IPS-15b (cell line): ENCODE results near the gene ECSIT.
"Not testable (repeated sequence)": the region's sequence is repeated elsewhere in the genome, so short reads cannot be mapped to it uniquely, and the experiment has no call there.

Source experiments
- H3K27me3 ChIP-seq: one replicate; pipeline ENCODE4 v1.6.1; 2013; ENCODE audit warnings: low read length; ENCODE audit not compliant: control insufficient read depth, insufficient read depth
- H3K36me3 ChIP-seq: one replicate; pipeline ENCODE4 v1.6.1; 2013; ENCODE audit warnings: low read length; ENCODE audit not compliant: control insufficient read depth, insufficient read depth
- H3K4me1 ChIP-seq: one replicate; pipeline ENCODE4 v1.6.1; 2013; ENCODE audit warnings: mild to moderate bottlenecking, low read length; ENCODE audit not compliant: control insufficient read depth, insufficient read depth
- H3K4me3 ChIP-seq: one replicate; pipeline ENCODE4 v1.5.1; 2013; ENCODE audit warnings: low read depth, low read length
- H3K9ac ChIP-seq: one replicate; pipeline ENCODE4 v1.6.1; 2013; ENCODE audit warnings: low read depth, mild to moderate bottlenecking, low read length
- H3K9me3 ChIP-seq: one replicate; pipeline ENCODE4 v1.6.1; 2013; ENCODE audit warnings: mild to moderate bottlenecking, low read length; ENCODE audit not compliant: control insufficient read depth, insufficient read depth

ECSIT gene, protein sequence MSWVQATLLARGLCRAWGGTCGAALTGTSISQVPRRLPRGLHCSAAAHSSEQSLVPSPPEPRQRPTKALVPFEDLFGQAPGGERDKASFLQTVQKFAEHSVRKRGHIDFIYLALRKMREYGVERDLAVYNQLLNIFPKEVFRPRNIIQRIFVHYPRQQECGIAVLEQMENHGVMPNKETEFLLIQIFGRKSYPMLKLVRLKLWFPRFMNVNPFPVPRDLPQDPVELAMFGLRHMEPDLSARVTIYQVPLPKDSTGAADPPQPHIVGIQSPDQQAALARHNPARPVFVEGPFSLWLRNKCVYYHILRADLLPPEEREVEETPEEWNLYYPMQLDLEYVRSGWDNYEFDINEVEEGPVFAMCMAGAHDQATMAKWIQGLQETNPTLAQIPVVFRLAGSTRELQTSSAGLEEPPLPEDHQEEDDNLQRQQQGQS

DNA sequence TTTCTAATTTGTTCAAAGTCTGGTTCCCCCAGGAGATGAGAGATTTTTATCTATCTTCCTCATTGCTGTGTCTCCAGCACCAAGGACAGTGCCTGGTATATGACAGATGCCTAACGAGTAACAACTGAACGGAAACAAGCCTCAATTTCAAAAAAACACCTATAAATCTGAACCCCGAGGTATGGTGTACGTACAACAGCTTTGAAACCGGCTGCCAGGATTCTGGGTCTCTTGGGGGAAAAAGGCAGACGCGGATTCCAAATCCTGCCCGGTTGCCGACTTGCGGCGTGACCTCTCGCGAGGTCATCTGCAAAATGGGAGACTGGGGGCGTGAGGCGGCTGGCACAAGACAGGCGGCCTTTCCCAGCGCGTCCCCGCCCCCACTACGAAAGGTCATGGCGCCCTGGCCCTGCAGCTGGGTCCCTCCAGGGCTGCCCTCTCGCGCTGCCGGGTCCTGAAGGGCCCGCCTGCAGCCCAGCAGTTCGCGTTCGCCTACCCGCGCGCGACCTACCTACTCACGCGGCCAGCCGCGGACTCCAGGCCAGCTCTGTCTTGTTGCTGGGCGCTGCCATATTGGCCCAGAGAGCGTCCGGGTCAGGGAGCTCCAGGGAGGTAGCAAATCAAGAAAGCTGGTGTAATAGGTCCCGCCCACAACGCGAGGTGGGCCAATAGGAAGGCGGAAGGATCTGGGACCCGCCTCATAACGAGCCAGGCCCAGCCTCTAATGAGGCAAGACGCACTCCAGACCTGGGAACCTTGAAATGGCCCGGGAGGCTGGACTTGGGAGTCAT is at the start of gene ECSIT:
ECSIT (minus strand) TSS at position 584 of the 791 bp plus-strand sequence. CDS start 9,964 bp downstream, outside the sequence.
- Histone ChIP-seq H3K4me1 (no peaks in the 10 kb centered on the region), H3K4me3 (peak within 1 kb of the TSS; percentile 75), H3K9ac (peak within 1 kb of the TSS; percentile 84), H3K36me3 (no peaks in the 10 kb centered on the region), H3K9me3 (no peaks in the 10 kb centered on the region), H3K27me3 (no peaks in the 10 kb centered on the region)

DNA sequence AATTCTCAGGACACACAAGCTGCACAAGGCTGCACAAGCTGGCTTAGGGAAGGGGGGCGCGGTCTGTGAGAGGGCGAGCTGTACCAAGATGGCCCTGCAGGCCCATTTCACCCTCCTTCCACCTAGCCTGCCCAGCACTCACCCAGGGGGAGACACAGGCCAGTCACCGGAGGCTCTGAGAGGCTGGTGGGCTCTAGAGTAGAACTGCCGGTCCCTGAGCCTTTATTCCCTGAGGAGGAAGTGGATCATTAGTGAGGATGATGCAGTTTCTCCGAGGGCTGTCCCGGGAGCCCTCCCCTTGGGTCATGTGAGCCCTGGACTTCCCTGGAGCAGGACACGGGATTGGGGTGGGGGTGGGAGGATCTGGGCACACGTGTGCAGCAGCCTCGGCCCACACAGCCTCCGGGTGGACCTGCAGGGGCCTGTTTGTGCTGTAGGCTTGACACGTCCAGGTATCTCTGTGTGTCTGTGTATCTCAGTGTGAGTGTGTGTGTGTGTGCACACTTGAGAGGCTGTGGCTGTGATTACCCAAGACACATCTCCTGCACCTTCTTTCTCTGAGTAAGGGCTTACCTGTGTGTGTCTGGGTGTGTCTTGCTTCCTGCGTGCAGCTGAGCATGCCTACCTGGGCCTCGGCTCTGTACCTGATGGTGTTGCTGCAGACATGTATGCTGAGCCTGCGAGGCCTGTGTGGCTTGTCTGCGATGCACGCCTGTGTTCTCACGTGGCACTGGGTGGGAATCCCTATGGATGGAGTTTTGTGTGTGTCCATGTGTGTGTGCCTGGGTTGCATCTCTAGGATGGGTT is 48.7 kb upstream of the ECSIT start, which contains the start of gene ACP5:
ACP5 (minus strand) TSS at position 195 of the 807 bp plus-strand sequence. CDS start 328 bp downstream, outside the sequence.
- Histone ChIP-seq H3K4me3 (peak within 1 kb of the TSS; percentile 74), H3K36me3 (no peaks in the 10 kb centered on the region), H3K9ac (peak within 1 kb of the TSS; percentile 65), H3K9me3 (no peaks in the 10 kb centered on the region), H3K4me1 (peaks cover 4% of the 10 kb centered on the region), H3K27me3 (no peaks in the 10 kb centered on the region)

DNA sequence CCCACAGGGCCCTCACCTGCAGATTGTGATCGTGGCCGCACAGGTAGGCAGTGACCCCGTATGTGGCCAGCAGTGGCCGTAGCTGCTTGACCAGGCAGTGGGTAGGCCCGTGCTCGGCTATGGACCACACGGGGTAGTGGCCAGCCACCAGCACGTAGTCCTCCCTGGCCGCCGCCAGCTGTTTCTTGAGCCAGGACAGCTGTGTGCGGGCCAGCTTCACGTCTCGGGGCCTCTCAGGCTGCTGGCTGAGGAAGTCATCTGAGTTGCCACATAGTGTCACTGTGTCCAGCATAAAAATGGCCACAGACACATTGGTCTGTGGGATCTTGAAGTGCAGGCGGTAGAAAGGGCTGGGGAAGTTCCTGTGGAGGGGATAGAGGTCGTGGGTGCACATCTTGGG is 47.3 kb upstream of the ECSIT start:
- Histone ChIP-seq H3K9ac (no peak overlapping the region), H3K4me1 (peaks cover 4% of the 10 kb centered on the region), H3K4me3 (no peak overlapping the region), H3K9me3 (no peaks in the 10 kb centered on the region), H3K27me3 (no peaks in the 10 kb centered on the region), H3K36me3 (no peaks in the 10 kb centered on the region)

DNA sequence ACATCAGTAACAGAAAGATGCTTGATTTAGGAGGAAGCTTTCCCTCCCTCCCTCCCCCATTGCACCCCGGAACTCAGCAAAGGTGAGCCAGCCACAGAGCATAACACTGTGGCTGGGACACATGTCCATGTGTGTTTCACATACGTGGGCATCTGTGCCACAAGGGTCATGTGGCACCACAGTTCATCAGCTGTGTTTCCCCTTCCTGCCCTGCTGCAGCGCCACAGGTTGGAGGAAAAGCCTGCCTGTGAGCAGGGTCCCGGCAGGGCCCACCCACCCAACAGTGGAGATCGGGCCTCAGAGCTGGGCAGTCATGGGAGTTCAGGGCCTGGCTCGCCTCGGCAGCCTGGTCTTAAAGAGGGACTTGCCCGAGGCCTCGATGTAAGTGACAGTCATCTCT is 45.8 kb upstream of the ECSIT start:
- H3K36me3 ChIP-seq, result no peaks in the 10 kb centered on the region
- no peaks in the 10 kb centered on the region for H3K27me3 ChIP-seq
- no peak overlapping the region for H3K4me3 ChIP-seq
- H3K4me1 ChIP-seq, result peaks cover 4% of the 10 kb centered on the region
- H3K9me3 ChIP-seq, result no peaks in the 10 kb centered on the region
- no peak overlapping the region for H3K9ac ChIP-seq

DNA sequence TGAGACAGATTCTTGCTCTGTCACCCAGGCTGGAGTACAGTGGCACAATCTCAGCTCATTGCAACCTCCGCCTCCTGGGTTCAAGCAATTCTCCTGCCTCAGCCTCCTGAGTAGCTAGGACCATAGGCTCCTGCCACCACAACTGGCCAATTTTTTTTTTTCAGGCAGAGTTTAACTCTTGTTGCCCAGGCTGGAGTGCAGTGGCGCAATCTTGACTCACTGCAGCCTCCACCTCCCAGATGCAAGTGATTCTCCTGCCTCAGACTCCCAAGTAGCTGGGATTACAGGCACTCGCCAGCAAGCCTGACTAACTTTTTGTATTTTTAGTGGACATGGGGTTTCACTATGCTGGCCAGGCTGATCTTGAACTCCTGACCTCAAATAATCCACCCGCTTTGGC is 44.8 kb upstream of the ECSIT start:
- H3K9me3 ChIP-seq, H3K36me3 ChIP-seq, H3K4me3 ChIP-seq, H3K4me1 ChIP-seq, H3K27me3 ChIP-seq, H3K9ac ChIP-seq: not testable (repeated sequence)

DNA sequence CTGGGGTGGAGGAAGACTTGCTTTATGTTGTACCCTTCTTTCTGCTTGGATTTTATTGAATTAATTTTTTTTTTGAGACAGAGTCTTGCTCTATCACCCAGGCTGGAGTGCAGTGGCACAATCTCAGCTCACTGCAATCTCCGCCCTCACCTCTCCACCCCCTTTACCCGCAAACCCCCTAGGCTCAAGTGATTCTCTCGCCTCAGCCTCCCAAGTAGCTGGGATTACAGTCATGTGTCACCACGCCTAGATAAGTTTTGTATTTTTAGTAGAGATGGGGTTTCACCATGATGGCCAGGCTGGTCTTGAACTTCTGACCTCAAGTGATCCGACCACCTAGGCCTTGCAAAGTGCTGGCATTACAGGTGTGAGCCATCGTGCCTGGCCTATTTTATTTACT is 44.4 kb upstream of the ECSIT start:
- not testable (repeated sequence) for H3K27me3 ChIP-seq, H3K36me3 ChIP-seq

DNA sequence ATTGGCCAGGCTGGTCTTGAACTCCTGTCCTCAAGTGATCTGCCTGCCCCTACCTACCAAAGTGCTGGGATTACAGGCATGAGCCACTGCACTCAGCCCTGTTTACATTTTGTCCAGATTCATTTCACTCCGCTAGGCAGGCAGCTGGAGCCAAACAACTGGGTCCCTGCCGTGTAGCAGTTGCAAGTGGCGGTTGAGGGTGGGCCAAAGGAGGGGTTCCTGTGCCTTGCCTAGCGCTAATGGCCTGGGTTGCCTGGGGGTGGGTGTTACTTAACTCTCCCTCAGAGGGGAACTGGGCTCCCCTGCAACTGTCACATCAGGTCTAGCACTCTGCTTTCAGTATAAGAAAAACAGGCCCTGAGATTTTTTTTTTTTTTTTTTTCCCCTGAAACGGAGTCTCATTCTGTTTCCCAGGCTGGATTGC is 41.1 kb upstream of the ECSIT start:
- H3K27me3 ChIP-seq, result no peaks in the 10 kb centered on the region
- no peaks in the 10 kb centered on the region for H3K4me1 ChIP-seq
- H3K9me3 ChIP-seq, result no peaks in the 10 kb centered on the region
- H3K36me3 ChIP-seq, result no peaks in the 10 kb centered on the region
- no peak overlapping the region for H3K9ac ChIP-seq
- no peak overlapping the region for H3K4me3 ChIP-seq

More for the DNA sequence above, 44.4 kb upstream of the ECSIT start:
- H3K4me1 ChIP-seq, H3K9ac ChIP-seq, H3K4me3 ChIP-seq, H3K9me3 ChIP-seq: not testable (repeated sequence)

DNA sequence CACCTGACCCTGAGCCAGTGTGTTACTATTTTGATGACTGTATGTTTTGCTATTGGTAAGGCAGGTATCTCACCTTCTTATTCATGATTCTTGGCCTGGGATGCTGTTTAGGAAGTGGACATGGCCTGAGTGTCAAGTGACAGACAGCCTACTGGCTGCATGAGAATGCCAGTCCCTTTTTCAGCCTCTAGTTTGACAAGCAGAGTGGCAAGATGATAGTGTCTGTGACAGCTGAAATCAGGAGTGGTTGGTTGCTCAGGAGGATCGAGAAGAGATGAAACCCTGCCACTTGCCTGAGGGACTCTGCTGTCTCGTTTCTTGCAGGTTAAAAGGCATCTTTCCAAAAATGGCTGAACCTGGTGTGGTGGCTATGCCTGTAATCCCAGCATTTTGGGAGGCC is 37.2 kb upstream of the ECSIT start:
- no peaks in the 10 kb centered on the region for H3K4me1 ChIP-seq
- no peak overlapping the region for H3K4me3 ChIP-seq
- no peaks in the 10 kb centered on the region for H3K27me3 ChIP-seq
- no peaks in the 10 kb centered on the region for H3K9me3 ChIP-seq
- no peaks in the 10 kb centered on the region for H3K36me3 ChIP-seq
- H3K9ac ChIP-seq, result no peak overlapping the region

DNA sequence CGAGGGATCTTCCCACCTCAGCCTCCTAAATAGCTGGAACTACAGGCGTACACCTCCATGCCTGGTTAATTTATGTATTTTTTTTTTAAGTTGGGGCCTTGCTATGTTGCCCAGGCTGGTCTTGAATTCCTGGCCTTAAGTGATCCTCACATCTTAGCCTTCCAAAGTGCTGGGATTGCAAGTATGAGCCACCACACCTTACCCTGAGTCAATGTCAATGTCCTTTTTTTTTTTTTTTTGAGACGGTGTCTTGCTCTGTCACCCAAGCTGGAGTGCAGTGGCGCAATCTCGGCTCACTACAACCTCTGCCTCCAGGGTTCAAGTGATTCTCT is 36.7 kb upstream of the ECSIT start:
- H3K9me3 ChIP-seq, H3K27me3 ChIP-seq, H3K36me3 ChIP-seq, H3K9ac ChIP-seq, H3K4me1 ChIP-seq, H3K4me3 ChIP-seq: not testable (repeated sequence)

DNA sequence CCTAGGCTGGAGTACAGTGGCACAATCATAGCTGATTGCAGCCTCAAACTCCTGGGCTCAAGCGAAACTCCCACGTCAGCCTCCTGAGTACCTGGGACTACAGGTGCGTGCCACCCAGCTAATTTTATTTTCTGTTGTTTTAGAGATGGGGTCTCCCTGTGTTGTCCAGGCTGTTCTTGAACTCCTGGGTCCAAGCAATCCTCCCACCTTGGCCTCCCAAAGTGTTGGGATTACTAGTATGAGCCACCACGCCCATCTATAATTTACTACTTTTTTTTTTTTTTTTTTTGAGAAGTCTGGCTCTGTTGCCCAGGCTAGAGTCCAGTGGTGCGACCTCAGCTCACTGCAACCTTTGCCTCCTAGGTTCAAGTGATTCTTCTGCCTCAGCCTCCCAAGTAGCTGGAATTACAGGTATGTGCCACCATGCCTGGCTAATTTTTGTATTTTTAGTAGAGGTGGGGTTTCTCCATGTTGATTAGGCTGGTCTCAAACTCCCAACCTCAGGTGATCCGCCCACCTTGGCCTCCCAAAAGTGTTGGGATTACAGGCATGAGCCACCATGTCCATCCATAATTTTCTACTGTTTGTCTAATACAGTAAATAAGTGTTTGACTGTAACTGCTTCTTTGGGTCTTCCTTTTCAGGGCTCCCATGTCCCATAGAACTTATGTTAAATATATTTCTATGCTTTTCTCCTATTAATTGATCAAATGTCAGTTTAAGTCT is 35.3 kb upstream of the ECSIT start:
- H3K4me3 ChIP-seq, H3K27me3 ChIP-seq, H3K36me3 ChIP-seq, H3K9me3 ChIP-seq, H3K9ac ChIP-seq, H3K4me1 ChIP-seq: not testable (repeated sequence)

DNA sequence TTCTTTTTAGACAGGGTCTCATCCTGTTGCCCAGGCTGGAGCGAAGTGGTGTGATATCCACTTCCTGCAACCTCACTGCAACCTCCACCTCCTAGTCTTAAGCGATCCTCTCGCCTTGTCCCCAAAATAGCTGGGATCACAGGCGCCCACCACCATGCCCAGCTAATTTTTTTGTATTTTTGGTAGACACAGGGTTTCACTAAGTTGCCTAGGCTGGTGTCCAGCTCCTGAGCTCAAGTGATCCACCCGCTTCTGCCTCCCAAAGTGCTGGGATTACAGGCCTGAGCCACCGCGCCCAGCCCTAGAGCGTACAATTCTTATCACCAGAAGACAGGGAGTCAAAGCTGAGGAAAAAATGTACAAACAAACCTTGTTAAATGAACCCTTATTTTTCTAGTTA is 34.6 kb upstream of the ECSIT start:
- Histone ChIP-seq H3K4me3 (no peak overlapping the region), H3K9me3 (no peaks in the 10 kb centered on the region), H3K27me3 (no peaks in the 10 kb centered on the region), H3K4me1 (no peaks in the 10 kb centered on the region), H3K9ac (no peak overlapping the region), H3K36me3 (no peaks in the 10 kb centered on the region)
